ES-I3 (cell line): Measurements from ENCODE around the gene RIT1.

Experiments used
- H3K36me3 ChIP-seq: 2 replicates; pipeline ENCODE4 v1.6.1; 2013; ENCODE audit warnings: mild to moderate bottlenecking, low read length, control low read depth, moderate library complexity; ENCODE audit not compliant: insufficient read depth
- H3K4me1 ChIP-seq: 2 replicates; pipeline ENCODE4 v1.6.1; 2013; ENCODE audit warnings: mild to moderate bottlenecking, control low read depth, low read length; ENCODE audit not compliant: insufficient read depth
- H3K9ac ChIP-seq: 2 replicates; pipeline ENCODE4 v1.6.1; 2013; ENCODE audit warnings: low read depth, mild to moderate bottlenecking, low read length, moderate library complexity
- H3K9me3 ChIP-seq: 2 replicates; pipeline ENCODE4 v1.6.1; 2013; ENCODE audit warnings: mild to moderate bottlenecking, low read length, moderate library complexity; ENCODE audit not compliant: control insufficient read depth, insufficient read depth

The RIT1 gene

DNA sequence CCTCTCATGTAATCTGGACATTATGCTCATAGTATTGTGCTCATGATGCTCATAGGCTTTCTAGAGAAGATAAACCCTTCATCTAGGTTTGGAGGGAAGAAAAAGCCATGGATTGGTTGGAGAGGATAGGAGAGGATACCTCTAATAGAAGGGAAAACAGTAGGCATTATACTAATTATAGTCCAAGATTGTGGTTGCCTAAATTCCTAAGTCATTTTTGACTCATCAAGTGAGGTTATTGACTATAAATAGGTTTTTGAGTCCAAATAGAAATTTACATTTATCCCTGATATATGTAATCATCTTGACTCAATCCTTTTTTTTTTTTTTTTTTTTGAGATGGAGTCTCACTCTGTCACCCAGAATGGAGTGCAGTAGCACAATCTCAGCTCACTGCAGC is 46.8 kb downstream of the RIT1 start:
- H3K36me3 ChIP-seq = no peaks in the 10 kb centered on the region
- H3K4me1 ChIP-seq = peaks cover 8% of the 10 kb centered on the region
- H3K9me3 ChIP-seq = no peaks in the 10 kb centered on the region
- no peak overlapping the region for H3K9ac ChIP-seq

DNA sequence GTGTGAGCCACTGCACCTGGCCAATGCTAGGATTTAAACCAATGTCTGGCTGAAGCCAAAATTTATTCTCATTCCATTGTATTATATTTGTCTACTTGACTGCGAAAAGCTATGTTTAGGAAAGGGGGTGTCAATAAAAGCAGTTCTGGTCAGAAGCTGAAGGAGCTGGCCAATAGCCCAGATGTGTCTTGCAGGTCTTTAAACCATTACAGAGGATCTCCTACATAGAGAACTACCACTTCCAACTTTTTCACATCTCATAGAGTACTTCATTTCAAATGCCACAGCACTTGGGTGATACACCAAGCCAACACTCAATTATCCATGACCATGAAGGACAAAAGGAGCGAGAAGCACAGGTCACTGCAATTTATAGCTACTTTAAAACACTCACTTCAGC is 49.3 kb downstream of the RIT1 start:
- peaks cover 8% of the 10 kb centered on the region for H3K4me1 ChIP-seq
- no peaks in the 10 kb centered on the region for H3K36me3 ChIP-seq
- H3K9ac ChIP-seq = no peak overlapping the region

DNA sequence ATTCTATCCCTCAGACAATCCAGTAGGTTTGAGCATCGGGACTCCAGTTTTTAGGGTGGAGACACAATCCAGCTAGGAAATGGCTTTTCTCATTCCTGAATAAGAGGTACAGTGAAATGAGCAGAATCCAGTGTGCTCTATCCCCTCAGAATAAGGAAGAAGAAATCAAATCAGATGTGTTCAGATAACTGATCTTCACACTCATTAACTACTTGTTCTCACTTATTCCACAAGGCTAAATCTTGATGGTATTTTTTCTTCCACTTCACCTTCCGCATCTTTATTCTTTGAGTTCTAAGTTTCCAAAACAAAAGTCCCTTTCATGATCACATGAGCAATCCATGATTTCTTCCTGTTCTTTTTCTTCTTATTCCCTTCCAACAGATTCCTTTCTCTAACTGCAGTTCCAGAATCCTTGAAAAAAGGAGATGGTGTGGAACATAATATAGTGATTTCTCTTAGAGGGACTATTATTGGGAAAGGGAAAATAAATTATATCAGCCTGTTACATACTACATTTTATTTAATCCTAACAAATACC is 50.1 kb downstream of the RIT1 start:
- Histone ChIP-seq H3K9ac (peak overlapping the region; percentile 66), H3K36me3 (no peaks in the 10 kb centered on the region), H3K9me3 (no peaks in the 10 kb centered on the region), H3K4me1 (peaks cover 8% of the 10 kb centered on the region)

More for the DNA sequence above, 49.3 kb downstream of the RIT1 start:
- no peaks in the 10 kb centered on the region for H3K9me3 ChIP-seq

DNA sequence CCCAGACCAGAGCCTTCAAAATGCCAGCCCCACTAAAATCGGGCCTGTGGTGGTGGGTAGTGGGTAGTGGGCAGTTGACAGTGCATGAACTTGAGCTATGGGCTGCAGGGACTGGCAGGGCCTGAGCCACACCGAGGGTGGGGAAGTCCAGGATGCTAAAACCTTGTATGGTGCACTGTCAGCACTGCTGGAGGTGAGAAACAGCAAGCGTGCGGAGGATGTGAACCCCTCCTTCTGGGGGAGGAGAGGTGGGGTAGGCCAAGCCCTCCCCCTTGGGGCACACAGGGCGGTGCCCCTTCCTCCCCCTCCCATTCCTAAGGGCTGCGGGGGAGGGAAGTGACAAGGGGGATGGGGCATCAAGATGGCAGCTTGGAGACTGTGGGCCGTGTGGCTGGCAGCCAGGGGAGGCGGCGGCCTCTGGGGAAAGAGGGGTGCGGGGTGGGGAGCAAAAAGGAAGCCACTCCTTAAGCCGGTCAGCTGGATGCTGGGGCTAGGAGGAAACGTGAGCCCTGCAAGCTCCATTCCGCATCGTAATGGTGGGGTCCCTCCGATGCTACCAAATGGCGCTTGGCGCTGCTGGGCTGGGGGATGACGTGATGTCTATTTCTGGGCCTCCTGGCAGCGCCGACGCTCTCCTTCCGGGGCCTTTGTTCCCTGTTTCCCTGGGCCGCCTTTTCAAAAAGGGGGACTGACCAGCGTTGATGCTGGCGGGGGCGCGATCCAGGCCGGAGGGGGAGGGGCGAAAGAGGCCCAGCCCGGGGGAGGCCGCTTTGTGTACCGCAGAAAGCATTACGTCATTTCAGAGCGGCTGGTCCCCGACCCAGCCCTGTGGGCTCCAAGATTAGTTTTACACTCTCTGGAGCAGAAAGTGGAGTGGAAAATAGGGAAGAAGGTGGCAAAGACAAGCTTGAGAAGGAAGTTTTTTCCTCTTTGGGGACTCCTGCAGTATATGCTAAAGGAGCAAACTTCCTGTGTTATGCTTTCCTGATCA is 51.0 kb downstream of the RIT1 start:
- peak overlapping the region; percentile 66 for H3K9ac ChIP-seq
- H3K36me3 ChIP-seq = no peaks in the 10 kb centered on the region
- peaks cover 8% of the 10 kb centered on the region for H3K4me1 ChIP-seq
- no peaks in the 10 kb centered on the region for H3K9me3 ChIP-seq

DNA sequence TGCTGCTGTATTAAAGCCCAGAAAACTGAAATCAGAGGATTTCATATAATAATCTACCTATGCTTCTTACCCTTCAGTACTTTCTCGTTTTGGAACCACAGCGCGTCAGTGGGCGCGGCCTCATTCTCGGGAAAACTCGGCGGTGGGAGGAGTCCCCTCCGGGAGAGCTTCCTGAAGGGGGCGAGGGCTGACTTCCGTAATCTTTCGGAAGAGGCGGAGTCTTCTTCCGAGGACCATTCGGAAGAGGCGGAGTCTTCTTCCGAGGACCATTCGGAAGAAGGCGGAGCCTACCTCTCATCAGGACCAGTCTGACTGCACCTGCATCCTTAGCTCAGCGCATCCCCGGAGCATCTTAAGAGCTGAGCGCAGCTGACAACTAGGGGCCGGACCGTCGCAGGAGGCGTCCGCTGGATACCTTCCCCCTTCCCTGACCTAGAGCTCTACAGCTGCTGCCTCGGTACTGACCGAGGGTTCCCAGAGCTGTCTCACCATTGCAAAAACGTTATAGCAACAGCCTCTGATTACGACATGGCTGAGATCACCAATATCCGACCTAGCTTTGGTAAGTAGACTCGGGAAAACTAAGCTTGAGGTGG is 51.8 kb downstream of the RIT1 start, which contains the start of gene SYT11:
TSS of gene SYT11 (plus strand) at position 334 of the 596 bp plus-strand sequence. CDS start at position 529, 195 bp downstream.
- H3K36me3 ChIP-seq = no peaks in the 10 kb centered on the region
- peak within 1 kb of the TSS; percentile 66 for H3K9ac ChIP-seq
- no peaks in the 10 kb centered on the region for H3K9me3 ChIP-seq
- H3K4me1 ChIP-seq = peaks cover 8% of the 10 kb centered on the region

DNA sequence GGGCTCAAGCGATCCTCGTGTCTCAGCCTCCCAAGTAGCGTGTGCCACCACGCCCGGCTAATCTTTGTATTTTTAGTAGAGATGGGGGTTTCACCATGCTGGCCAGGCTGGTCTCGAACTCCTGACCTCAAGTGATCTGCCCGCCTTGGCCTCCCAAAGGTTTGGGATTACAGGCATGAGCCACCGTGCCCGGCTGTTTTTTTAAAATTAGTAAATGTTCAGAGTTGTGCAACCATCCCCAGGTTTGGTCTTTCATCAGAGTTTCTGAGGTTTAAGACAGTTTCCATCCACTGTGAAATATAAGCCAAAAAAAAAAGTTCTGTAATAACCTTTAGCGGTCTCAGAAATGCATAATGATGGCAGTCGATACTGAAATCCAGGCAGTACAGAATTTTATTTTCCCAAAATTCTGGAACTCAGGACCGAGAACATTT is 52.3 kb downstream of the RIT1 start:
- Histone ChIP-seq H3K9ac (peak overlapping the region; percentile 64), H3K9me3 (no peaks in the 10 kb centered on the region), H3K36me3 (no peaks in the 10 kb centered on the region), H3K4me1 (peaks cover 8% of the 10 kb centered on the region)

DNA sequence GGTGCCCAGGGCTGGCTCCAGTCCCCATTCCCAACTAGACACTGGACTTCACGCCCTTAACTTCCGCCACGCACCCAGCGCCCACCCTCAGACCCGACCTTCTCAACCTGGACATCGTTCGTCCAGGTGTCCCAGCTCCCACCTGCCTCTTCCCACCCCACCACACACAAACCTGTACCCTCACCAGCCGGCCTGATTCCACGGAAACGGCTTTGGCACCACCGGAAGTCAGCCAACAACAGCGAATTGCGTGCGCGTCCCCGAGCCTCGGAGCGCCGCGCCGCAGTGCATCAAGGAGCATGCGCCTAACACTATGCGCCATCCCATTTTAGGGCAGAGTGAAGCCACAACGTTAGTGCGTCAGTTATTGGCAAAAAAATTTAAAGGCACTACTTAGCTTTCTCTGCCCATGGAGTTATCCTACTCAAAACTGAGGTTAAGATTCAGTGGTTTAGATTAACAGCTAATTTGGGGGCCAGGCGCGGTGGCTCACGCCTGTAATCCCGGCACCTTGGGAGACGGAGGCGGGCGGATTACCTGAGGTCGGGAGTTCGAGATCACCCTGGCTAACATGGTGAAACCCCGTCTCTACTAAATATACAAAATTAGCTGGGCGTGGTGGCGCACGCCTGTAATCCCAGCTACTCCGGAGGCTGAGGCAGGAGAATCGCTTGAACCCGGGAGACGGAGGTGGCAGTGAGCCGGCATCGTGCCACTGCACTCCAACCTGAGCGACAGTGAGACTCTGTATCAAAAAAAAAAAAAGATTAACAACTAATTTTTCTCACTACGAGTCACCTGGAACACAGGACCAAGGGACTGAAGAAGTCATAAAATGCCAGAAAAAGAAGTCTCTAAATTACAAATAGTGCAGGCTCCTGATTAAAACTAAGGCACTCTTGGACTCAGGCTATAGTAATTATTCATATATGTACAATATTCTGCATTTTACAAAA is 53.9 kb downstream of the RIT1 start, which contains the start of gene GON4L:
TSS of gene GON4L (minus strand) at position 240 of the 956 bp plus-strand sequence. CDS start 3,434 bp downstream, outside the sequence.
- Histone ChIP-seq H3K9ac (peak within 1 kb of the TSS; percentile 77), H3K4me1 (peaks cover 8% of the 10 kb centered on the region), H3K9me3 (no peaks in the 10 kb centered on the region), H3K36me3 (peaks cover 10% of the 10 kb centered on the region)

DNA sequence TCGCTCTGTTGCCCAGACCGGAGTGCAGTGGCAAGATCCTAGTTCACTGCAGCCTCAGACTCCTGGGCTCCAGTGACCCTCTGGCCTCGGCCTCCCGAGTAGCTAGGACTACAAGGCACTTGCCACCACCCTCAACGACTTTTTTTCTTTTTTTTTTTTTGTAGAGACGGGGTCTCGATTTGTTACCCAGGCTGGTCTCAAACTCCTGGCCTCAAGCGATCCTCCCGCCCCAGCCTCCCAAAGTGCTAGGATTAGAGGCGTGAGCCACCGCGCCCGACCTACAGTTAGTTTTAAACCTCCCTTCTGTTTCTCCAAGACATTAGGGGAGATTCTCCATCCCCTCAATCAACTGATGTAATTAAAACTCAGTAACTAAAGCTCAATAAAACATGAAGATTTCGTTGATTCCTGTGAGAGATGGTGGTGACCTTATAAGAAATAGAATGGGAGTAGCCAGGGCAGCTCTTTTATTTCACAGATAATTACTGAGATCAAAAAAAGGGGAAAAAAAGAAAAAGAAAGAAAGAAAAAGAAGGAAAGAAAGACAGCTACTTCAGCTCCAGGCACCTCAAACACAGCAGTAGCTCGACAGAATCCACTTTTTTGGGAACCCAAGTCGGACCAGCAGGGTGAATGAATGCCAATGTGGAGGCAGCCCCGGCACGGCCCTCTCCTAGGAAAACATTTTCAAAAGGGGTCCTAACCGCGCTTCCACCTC is 54.7 kb downstream of the RIT1 start:
- H3K9ac ChIP-seq = peak overlapping the region; percentile 77
- peaks cover 8% of the 10 kb centered on the region for H3K4me1 ChIP-seq

DNA sequence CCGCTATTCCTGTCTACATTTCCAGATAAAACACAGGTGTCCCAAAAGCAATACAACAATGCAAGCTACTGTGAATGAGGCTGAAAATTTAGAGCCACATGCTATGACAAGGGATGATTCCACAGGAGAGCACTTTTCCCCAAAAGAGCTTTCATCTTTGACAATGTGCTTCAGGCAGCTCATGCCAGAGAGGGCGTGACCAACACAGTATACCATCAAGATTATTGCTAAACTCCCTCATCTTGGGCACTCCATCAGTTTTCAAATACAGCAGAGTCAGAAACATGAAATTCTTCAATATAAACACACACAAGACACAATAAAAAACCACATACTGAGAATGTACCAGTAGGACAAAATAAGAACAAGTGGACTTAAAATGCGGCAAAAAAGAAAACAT is 60.8 kb downstream of the RIT1 start:
- no peak overlapping the region for H3K9ac ChIP-seq
- H3K9me3 ChIP-seq = no peaks in the 10 kb centered on the region
- peaks cover 21% of the 10 kb centered on the region for H3K36me3 ChIP-seq
- no peaks in the 10 kb centered on the region for H3K4me1 ChIP-seq

More for the DNA sequence above, 54.7 kb downstream of the RIT1 start:
- H3K36me3 ChIP-seq = peaks cover 10% of the 10 kb centered on the region
- no peaks in the 10 kb centered on the region for H3K9me3 ChIP-seq

DNA sequence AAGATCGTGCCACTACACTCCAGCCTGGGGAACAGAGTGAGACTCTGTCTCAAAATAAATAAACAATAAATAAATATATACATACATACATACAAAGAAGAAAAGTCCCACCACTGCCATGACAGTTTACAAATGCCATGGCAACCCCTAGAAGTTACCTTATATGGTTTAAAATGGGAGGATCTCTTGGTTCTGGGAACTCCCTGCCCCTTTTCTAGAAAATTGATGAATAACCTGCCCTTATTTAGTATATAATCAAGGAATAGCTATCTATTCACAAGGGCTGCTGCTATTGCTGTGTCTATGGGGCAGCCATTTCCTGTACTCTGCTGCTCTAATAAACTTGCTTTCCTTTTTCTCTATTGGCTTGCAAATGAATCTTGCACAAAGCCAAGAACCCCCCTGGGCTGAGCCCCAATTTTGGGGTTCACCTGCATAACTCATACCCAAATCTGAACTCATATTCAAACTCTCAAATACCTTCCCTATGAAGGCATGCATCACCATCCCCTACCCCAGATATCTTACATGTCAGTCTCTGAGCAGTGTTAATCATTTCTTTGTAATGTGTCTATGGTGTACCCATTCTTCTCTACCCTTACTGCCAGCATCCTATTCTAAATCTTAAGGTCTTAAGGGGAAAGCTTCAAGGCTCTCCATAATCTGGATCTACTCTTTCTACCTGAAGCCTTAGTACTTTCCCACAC is 63.2 kb downstream of the RIT1 start:
- H3K9me3 ChIP-seq = no peaks in the 10 kb centered on the region
- H3K9ac ChIP-seq = no peak overlapping the region
- no peaks in the 10 kb centered on the region for H3K4me1 ChIP-seq
- peaks cover 23% of the 10 kb centered on the region for H3K36me3 ChIP-seq
